Astrocyte of the spinal cord (primary cell): ENCODE data around the gene GSTT2B.
"Not testable (repeated sequence)": the region's sequence is repeated elsewhere in the genome, so short reads cannot be mapped to it uniquely, and the experiment has no call there.

Experiments used
- DNase-seq: peaks from one replicate; pipeline ENCODE4 v3.0.0; 2011; ENCODE audit warnings: low read depth, low spot score
- H3K4me3 ChIP-seq: 2 replicates; pipeline ENCODE4 v1.5.1; 2011; ENCODE audit warnings: low read depth, mild to moderate bottlenecking, low read length, moderate library complexity
- CTCF ChIP-seq: IDR thresholded peaks from 2 replicates; pipeline ENCODE4 v1.5.1; 2012; ENCODE audit warnings: low read depth, mild to moderate bottlenecking, low read length, inconsistent platforms
- in situ Hi-C: cut with HindIII; loops from 2 replicates; pipeline ENCODE4 v1.10.0; 2017; ENCODE audit warnings: low sequenced_read_pairs

The GSTT2B gene

GRCh38 chr22:23911318-23911980, 49.5 kb downstream of the GSTT2B start:
- in situ Hi-C loops, result no loop called here
- TF ChIP-seq CTCF, result no peak
- no peak for DNase-seq
- no peak overlapping the region for H3K4me3 ChIP-seq

- no peak for TF ChIP-seq CTCF
- DNase-seq, result no peak
- in situ Hi-C loops, result no loop called here
- H3K4me3 ChIP-seq, result no peak overlapping the region
Observed at GRCh38 chr22:23910496-23911190, 50.4 kb downstream of the GSTT2B start.

- no peak for DNase-seq
- no peak for TF ChIP-seq CTCF
- H3K4me3 ChIP-seq, result no peak overlapping the region
- in situ Hi-C loops, result no loop called here
Observed at GRCh38 chr22:23909296-23909898, 51.6 kb downstream of the GSTT2B start.

- no peak for DNase-seq
- in situ Hi-C loops, result no loop called here
- H3K4me3 ChIP-seq, result no peak overlapping the region
- no peak for TF ChIP-seq CTCF
Observed at GRCh38 chr22:23908587-23909205, 52.3 kb downstream of the GSTT2B start.

- in situ Hi-C loops, DNase-seq, H3K4me3 ChIP-seq: not testable (repeated sequence)
Observed at GRCh38 chr22:23907423-23907822, 53.6 kb downstream of the GSTT2B start.
